Choroid plexus epithelial cell (primary cell): ENCODE results near the gene FLT1.
A peak's percentile ranks its signal among the peaks of the same experiment; 100 is the strongest.

ENCODE experiments used
- DNase-seq: peaks from one replicate; pipeline ENCODE4 v3.0.0-alpha.2; 2010; ENCODE audit warnings: low read depth
- H3K4me3 ChIP-seq: 2 replicates; pipeline ENCODE4 v1.5.1; 2011; ENCODE audit warnings: low read depth, mild to moderate bottlenecking, control low read depth, low read length, moderate library complexity
- CTCF ChIP-seq: conservative IDR thresholded peaks from 2 replicates; pipeline ENCODE4 v1.5.1; 2011; ENCODE audit warnings: low read depth, mild to moderate bottlenecking, control low read depth, inconsistent platforms, low read length, moderate library complexity

Gene FLT1, protein sequence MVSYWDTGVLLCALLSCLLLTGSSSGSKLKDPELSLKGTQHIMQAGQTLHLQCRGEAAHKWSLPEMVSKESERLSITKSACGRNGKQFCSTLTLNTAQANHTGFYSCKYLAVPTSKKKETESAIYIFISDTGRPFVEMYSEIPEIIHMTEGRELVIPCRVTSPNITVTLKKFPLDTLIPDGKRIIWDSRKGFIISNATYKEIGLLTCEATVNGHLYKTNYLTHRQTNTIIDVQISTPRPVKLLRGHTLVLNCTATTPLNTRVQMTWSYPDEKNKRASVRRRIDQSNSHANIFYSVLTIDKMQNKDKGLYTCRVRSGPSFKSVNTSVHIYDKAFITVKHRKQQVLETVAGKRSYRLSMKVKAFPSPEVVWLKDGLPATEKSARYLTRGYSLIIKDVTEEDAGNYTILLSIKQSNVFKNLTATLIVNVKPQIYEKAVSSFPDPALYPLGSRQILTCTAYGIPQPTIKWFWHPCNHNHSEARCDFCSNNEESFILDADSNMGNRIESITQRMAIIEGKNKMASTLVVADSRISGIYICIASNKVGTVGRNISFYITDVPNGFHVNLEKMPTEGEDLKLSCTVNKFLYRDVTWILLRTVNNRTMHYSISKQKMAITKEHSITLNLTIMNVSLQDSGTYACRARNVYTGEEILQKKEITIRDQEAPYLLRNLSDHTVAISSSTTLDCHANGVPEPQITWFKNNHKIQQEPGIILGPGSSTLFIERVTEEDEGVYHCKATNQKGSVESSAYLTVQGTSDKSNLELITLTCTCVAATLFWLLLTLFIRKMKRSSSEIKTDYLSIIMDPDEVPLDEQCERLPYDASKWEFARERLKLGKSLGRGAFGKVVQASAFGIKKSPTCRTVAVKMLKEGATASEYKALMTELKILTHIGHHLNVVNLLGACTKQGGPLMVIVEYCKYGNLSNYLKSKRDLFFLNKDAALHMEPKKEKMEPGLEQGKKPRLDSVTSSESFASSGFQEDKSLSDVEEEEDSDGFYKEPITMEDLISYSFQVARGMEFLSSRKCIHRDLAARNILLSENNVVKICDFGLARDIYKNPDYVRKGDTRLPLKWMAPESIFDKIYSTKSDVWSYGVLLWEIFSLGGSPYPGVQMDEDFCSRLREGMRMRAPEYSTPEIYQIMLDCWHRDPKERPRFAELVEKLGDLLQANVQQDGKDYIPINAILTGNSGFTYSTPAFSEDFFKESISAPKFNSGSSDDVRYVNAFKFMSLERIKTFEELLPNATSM (N-terminal part only)

DNA sequence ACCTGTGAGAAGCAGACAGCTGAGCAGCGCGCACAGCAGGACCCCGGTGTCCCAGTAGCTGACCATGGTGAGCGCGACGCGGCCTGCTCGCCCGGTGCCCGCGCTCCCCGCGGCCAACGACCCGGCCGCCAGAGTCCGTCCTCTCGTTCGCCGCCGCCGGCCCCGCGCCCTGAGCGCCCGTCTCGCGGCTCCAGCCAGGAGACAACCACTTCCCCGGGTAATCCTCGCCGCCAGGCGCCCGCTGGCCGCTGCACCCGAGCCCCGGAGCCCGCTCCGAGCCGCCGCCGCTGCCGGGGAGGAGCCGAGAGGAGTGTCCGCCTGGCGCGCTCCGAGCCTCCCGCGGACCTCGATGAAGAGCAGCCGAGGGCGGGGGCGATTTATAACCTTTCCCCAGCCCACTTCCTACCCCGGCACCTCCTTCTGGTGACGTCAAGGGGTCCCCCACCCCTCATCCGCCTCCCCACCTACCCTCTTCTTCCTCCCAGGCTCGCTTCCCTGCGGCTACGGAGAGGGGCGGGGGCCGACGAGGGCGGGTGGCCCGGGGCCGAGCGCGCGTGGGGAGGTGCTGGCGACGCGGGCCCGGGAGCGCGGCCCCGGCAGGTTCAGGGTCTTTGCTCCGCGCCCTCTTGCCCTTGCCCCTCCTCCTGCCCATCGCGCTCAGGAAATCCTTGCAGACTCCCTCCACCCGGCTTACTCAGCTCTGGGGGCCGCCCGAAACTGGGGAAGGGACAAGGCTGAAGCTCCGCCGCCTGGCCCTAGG is at the start of gene FLT1:
FLT1 (minus strand) TSS at position 351 of the 760 bp plus-strand sequence; CDS start at position 66, 285 bp downstream.
- no peak for DNase-seq
- H3K4me3 ChIP-seq: peak within 1 kb of the TSS; percentile 49
- TF ChIP-seq CTCF: no peak

DNA sequence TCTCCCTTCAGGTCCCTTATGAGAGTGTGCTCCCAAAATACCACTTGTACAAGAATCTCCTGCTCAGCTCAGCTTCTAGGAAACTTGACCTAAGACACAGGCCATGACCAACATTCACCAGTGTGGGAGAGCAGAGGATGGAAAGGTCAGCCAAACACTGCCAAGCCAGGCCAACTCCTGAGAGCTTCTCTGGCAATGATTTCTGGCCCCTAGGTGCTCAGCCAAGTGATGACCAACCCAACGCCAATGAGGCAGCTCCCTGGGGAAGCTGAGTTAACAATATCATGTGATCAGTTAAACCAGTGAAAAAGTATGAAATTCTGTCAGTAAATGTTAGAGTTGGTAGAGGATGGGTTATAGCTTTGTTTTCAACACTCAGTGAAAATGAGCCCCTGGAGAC is 49.1 kb upstream of the FLT1 start:
- no peak overlapping the region for H3K4me3 ChIP-seq
- DNase-seq: no peak
- no peak for TF ChIP-seq CTCF

DNA sequence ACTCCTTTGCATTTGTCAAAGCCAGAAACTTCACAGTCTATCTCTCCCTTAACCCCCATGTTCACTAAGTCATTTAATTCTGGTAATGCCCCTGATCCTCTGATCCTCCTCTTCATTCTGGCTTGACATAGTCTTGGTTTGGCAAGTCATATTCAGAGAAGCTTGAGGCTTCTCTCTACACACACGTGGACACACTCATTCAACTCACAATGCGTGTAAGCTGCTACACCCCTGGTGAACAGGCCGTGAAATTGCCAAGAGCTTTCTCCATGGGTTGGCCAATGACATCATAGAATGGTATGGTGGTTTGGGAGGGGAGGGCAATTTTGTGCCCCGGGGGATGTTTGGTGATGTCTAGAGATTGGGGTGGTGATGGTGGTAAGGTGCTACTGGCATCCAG is 47.9 kb upstream of the FLT1 start:
- TF ChIP-seq CTCF: no peak
- DNase-seq: no peak
- H3K4me3 ChIP-seq: no peak overlapping the region

DNA sequence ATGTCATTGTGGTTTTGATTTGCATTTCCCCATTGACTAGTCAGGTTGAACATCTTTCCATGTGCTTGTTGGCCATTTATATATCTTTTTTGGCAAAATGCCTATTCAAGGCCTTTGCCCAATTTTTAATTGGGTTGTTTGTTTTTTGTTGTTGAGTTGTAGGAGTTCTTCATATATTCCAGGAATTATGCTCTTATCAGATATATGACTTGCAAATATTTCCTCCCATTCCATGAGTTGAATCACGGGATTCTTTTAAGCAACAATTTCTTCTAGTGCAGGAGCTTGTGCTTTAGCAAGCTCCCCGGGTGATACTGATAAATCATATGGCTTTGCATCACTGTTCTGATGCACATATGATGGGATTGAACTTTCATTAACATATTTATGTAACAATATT is 47.0 kb upstream of the FLT1 start:
- no peak for TF ChIP-seq CTCF
- no peak overlapping the region for H3K4me3 ChIP-seq
- peak; percentile 43 for DNase-seq

GRCh38 chr13:28540612-28541011 is 45.7 kb upstream of the FLT1 start:
- no peak overlapping the region for H3K4me3 ChIP-seq
- TF ChIP-seq CTCF: no peak
- peak; percentile 13 for DNase-seq

- H3K4me3 ChIP-seq: no peak overlapping the region
- no peak for TF ChIP-seq CTCF
- DNase-seq: no peak
Observed at GRCh38 chr13:28539625-28540286, 44.8 kb upstream of the FLT1 start.
